HEK293 (cell line): ENCODE data around the gene THAP3.

Experiments
- CTCF ChIA-PET: fragments of 350-600 bp; formaldehyde crosslinking; extraction: SDS; loops from one replicate; lab custom pipeline; 2021; ENCODE audit warnings: antibody characterized with exemption; lab: Yijun Ruan, JAX
- POLR2A ChIA-PET: fragments of 300-600 bp; formaldehyde crosslinking; extraction: SDS; loops from one replicate; lab custom pipeline; 2020; ENCODE audit warnings: antibody characterized with exemption, inconsistent platforms; lab: Yijun Ruan, JAX
- H3K27ac ChIP-seq: fragments of 200-500 bp; sonication (Bioruptor generic); 2 replicates; pipeline ENCODE4 v1.5.1; 2014; ENCODE audit warnings: low read depth, low read length, control low read depth, inconsistent platforms; ENCODE audit errors: extremely low read depth
- H3K36me3 ChIP-seq, 2 experiments: fragments of 200-500 bp in 1 of 2; sonication (Bioruptor generic) in 1 of 2; 1 replicate in 1 of 2; 2 replicates in 1 of 2; pipeline ENCODE4 v1.5.1; 2014 to 2017; ENCODE audit warnings: inconsistent platforms in 2 of 2, low read length in 2 of 2; ENCODE audit not compliant: control insufficient read depth in 2 of 2, insufficient read depth in 1 of 2
- H3K4me1 ChIP-seq: fragments of 200-500 bp; sonication (Bioruptor generic); 2 replicates; pipeline ENCODE4 v1.5.1; 2014; ENCODE audit warnings: mild to moderate bottlenecking, low read length, inconsistent platforms; ENCODE audit not compliant: control insufficient read depth, insufficient read depth
- H3K4me3 ChIP-seq: 2 replicates; pipeline ENCODE4 v1.5.1; 2011; ENCODE audit warnings: low read depth, mild to moderate bottlenecking, control low read depth, low read length, moderate library complexity
- H3K9me3 ChIP-seq: fragments of 200-500 bp; sonication (Bioruptor generic); 2 replicates; pipeline ENCODE4 v1.5.1; 2014; ENCODE audit warnings: low read depth, low read length, inconsistent platforms; ENCODE audit not compliant: control insufficient read depth, insufficient read depth
- BCL11A ChIP-seq: fragments of 450-650 bp; formaldehyde crosslinking; IDR thresholded peaks from 2 replicates; pipeline ENCODE4 v1.5.1; 2016; ENCODE audit warnings: low read depth, missing biosample characterization, missing genetic modification characterization
- GFI1B ChIP-seq: fragments of 450-650 bp; formaldehyde crosslinking; IDR thresholded peaks from 2 replicates; pipeline ENCODE4 v1.5.1; 2016; ENCODE audit warnings: missing biosample characterization, missing genetic modification characterization
- HOXD13 ChIP-seq: sonication (generic); formaldehyde crosslinking; IDR thresholded peaks from 2 replicates; pipeline ENCODE4 v1.8.0; 2022; ENCODE audit warnings: missing genetic modification reagents, borderline replicate concordance
- IKZF3 ChIP-seq: fragments of 450-650 bp; IDR thresholded peaks from 2 replicates; pipeline ENCODE4 v1.5.0; 2018; ENCODE audit warnings: missing biosample characterization, mild to moderate bottlenecking, missing genetic modification characterization, moderate library complexity
- KLF8 ChIP-seq: fragments of 450-650 bp; formaldehyde crosslinking; IDR thresholded peaks from 2 replicates; pipeline ENCODE4 v1.5.1; 2016; ENCODE audit warnings: missing biosample characterization, missing genetic modification characterization
- OSR2 ChIP-seq: fragments of 450-650 bp; formaldehyde crosslinking; IDR thresholded peaks from 2 replicates; pipeline ENCODE4 v1.5.1; 2016; ENCODE audit warnings: missing biosample characterization, missing genetic modification characterization
- ZBTB21 ChIP-seq: fragments of 450-650 bp; formaldehyde crosslinking; IDR thresholded peaks from 2 replicates; pipeline ENCODE4 v1.5.1; 2017; ENCODE audit warnings: missing biosample characterization, missing genetic modification characterization
- ZBTB8A ChIP-seq: fragments of 450-650 bp; formaldehyde crosslinking; IDR thresholded peaks from 2 replicates; pipeline ENCODE4 v1.5.1; 2016; ENCODE audit warnings: missing biosample characterization, missing genetic modification characterization
- ZIC2 ChIP-seq: fragments of 450-650 bp; formaldehyde crosslinking; IDR thresholded peaks from 2 replicates; pipeline ENCODE4 v1.5.1; 2016; ENCODE audit warnings: missing biosample characterization, missing genetic modification characterization
- ZNF19 ChIP-seq: fragments of 450-650 bp; formaldehyde crosslinking; IDR thresholded peaks from 2 replicates; pipeline ENCODE4; 2016; ENCODE audit warnings: missing biosample characterization, missing genetic modification characterization, low read depth
- ZNF24 ChIP-seq: fragments of 450-650 bp; formaldehyde crosslinking; IDR thresholded peaks from 2 replicates; pipeline ENCODE4 v1.5.1; 2016; ENCODE audit warnings: missing biosample characterization, missing genetic modification characterization
- ZNF248 ChIP-seq: fragments of 450-650 bp; formaldehyde crosslinking; IDR thresholded peaks from 2 replicates; pipeline ENCODE4 v1.5.1; 2017; ENCODE audit warnings: missing biosample characterization, missing genetic modification characterization
- ZNF311 ChIP-seq: fragments of 450-650 bp; formaldehyde crosslinking; IDR thresholded peaks from 2 replicates; pipeline ENCODE4 v1.5.1; 2017; ENCODE audit warnings: missing biosample characterization, missing genetic modification characterization, borderline replicate concordance
- ZNF37A ChIP-seq: fragments of 450-650 bp; IDR thresholded peaks from 2 replicates; pipeline ENCODE4 v1.5.1; 2018; ENCODE audit warnings: missing biosample characterization, missing genetic modification characterization
- ZNF433 ChIP-seq: fragments of 450-650 bp; formaldehyde crosslinking; IDR thresholded peaks from 2 replicates; pipeline ENCODE4 v1.5.1; 2016; ENCODE audit warnings: missing biosample characterization, missing genetic modification characterization, low read depth
- ZNF585B ChIP-seq: fragments of 450-650 bp; formaldehyde crosslinking; IDR thresholded peaks from 2 replicates; pipeline ENCODE4 v1.5.1; 2016; ENCODE audit warnings: missing biosample characterization, missing genetic modification characterization
- ZNF658 ChIP-seq: fragments of 450-650 bp; formaldehyde crosslinking; IDR thresholded peaks from 2 replicates; pipeline ENCODE4; 2016; ENCODE audit warnings: missing biosample characterization, missing genetic modification characterization
- ZNF664 ChIP-seq: fragments of 450-650 bp; formaldehyde crosslinking; IDR thresholded peaks from 2 replicates; pipeline ENCODE4 v1.5.1; 2016; ENCODE audit warnings: missing biosample characterization, missing genetic modification characterization
- TF ChIP-seq, protein P1 (sequence below): fragments of 450-650 bp; formaldehyde crosslinking; IDR thresholded peaks from 2 replicates; pipeline ENCODE4 v1.5.1; 2016; ENCODE audit warnings: missing biosample characterization, missing genetic modification characterization
- TF ChIP-seq, protein P2 (sequence below): sonication (generic); formaldehyde crosslinking; IDR thresholded peaks from 2 replicates; pipeline ENCODE4 v1.8.1; 2022; ENCODE audit warnings: mild to moderate bottlenecking, moderate library complexity, missing genetic modification reagents
- TF ChIP-seq, protein P3 (sequence below): fragments of 450-650 bp; formaldehyde crosslinking; IDR thresholded peaks from 2 replicates; pipeline ENCODE4 v1.5.1; 2016; ENCODE audit warnings: missing biosample characterization, missing genetic modification characterization

THAP3 gene

DNA sequence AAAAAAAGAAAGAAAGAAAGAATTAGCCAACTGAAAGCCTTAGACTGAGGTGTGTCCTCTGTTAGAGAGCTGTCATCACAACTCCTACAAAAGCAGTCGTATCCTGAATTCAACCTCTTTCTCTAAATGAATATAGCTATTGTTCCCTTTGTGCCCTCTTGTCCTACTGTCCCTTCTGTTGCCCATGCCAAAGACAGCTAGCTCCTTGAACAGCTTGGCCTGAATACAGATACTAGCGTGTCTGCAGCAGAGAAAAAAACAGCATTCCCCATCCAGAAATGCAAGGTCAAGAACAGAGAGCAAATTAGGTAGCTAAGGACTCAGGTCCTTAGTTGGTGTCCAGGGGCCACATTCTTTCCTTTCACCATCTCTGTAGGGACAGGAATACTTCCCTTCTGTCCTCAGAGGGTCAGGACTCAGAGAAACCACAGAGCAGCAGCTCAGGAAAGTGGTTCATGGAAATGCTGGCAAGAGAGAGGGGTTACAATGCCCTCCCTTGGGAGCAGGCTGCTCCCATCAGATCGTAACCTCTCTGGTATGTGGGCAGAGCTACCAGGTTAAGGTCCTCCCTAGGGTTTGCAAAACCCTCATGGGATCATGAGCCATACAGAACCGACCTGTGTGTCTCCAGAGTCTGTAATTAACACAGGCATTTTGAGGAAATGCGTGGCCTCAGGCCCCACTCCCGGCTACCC is 46.7 kb upstream of the THAP3 start:
- H3K9me3 ChIP-seq: no peaks in the 10 kb centered on the region
- POLR2A ChIA-PET: no interaction called here
- no peak overlapping the region for H3K4me3 ChIP-seq
- peaks cover 0 to 20% of the 10 kb centered on the region in 2 experiments; a peak in 1 of 3 replicates for H3K36me3 ChIP-seq
- CTCF ChIA-PET: interaction anchor here (0.5 to 1.4 kb wide), 4 partner anchors 24 to 389 kb away, joined by 3 to 9 read pairs (median 4); partner anchors contain the start of gene NOL9
- H3K4me1 ChIP-seq: peaks cover 9% of the 10 kb centered on the region
- no peak overlapping the region for H3K27ac ChIP-seq
- TF ChIP-seq ZNF585B (tag by site-specific recombination) (no peak), OSR2 (tag by site-specific recombination) (no peak), GFI1B (tag by site-specific recombination) (no peak)
- TF ChIP-seq, protein P1, sequence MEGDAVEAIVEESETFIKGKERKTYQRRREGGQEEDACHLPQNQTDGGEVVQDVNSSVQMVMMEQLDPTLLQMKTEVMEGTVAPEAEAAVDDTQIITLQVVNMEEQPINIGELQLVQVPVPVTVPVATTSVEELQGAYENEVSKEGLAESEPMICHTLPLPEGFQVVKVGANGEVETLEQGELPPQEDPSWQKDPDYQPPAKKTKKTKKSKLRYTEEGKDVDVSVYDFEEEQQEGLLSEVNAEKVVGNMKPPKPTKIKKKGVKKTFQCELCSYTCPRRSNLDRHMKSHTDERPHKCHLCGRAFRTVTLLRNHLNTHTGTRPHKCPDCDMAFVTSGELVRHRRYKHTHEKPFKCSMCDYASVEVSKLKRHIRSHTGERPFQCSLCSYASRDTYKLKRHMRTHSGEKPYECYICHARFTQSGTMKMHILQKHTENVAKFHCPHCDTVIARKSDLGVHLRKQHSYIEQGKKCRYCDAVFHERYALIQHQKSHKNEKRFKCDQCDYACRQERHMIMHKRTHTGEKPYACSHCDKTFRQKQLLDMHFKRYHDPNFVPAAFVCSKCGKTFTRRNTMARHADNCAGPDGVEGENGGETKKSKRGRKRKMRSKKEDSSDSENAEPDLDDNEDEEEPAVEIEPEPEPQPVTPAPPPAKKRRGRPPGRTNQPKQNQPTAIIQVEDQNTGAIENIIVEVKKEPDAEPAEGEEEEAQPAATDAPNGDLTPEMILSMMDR (tag by site-specific recombination): no peak

DNA sequence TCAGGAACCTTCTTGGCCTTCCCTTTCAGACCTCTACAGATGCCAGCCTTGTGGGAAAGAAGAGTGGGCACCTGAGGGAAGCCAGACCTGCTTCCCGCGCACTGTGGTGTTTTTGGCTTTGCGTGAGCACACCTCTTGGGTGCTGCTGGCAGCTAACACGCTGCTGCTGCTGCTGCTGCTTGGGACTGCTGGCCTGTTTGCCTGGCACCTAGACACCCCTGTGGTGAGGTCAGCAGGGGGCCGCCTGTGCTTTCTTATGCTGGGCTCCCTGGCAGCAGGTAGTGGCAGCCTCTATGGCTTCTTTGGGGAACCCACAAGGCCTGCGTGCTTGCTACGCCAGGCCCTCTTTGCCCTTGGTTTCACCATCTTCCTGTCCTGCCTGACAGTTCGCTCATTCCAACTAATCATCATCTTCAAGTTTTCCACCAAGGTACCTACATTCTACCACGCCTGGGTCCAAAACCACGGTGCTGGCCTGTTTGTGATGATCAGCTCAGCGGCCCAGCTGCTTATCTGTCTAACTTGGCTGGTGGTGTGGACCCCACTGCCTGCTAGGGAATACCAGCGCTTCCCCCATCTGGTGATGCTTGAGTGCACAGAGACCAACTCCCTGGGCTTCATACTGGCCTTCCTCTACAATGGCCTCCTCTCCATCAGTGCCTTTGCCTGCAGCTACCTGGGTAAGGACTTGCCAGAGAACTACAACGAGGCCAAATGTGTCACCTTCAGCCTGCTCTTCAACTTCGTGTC is 45.9 kb upstream of the THAP3 start:
- CTCF ChIA-PET: interaction anchor here (0.6 to 1.4 kb wide), 3 partner anchors 24 to 390 kb away, joined by 4 to 10 read pairs (median 9); partner anchors contain the start of genes NOL9 and TAS1R1
- Histone ChIP-seq H3K27ac (no peak overlapping the region), H3K9me3 (no peaks in the 10 kb centered on the region), H3K4me1 (peaks cover 9% of the 10 kb centered on the region), H3K4me3 (no peak overlapping the region; the same call in 1 of the 2 replicates), H3K36me3 (peaks cover 0 to 20% of the 10 kb centered on the region in 2 experiments; a peak in 1 of 3 replicates)
- TF ChIP-seq, protein P2, sequence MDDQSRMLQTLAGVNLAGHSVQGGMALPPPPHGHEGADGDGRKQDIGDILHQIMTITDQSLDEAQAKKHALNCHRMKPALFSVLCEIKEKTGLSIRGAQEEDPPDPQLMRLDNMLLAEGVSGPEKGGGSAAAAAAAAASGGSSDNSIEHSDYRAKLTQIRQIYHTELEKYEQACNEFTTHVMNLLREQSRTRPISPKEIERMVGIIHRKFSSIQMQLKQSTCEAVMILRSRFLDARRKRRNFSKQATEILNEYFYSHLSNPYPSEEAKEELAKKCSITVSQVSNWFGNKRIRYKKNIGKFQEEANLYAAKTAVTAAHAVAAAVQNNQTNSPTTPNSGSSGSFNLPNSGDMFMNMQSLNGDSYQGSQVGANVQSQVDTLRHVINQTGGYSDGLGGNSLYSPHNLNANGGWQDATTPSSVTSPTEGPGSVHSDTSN (CRISPR knock-in tag): no peak
- TF ChIP-seq OSR2 (tag by site-specific recombination) (no peak), ZBTB8A (tag by site-specific recombination) (no peak), ZNF24 (no peak), ZNF37A (tag by site-specific recombination) (no peak), KLF8 (no peak), ZNF664 (tag by site-specific recombination) (no peak), HOXD13 (no peak), ZNF311 (no peak), ZNF248 (tag by site-specific recombination) (no peak), IKZF3 (no peak), ZNF658 (tag by site-specific recombination) (no peak), ZNF433 (tag by site-specific recombination) (no peak), ZIC2 (tag by site-specific recombination) (no peak), ZBTB21 (tag by site-specific recombination) (no peak), BCL11A (no peak), ZNF19 (no peak)
- TF ChIP-seq, protein P3, sequence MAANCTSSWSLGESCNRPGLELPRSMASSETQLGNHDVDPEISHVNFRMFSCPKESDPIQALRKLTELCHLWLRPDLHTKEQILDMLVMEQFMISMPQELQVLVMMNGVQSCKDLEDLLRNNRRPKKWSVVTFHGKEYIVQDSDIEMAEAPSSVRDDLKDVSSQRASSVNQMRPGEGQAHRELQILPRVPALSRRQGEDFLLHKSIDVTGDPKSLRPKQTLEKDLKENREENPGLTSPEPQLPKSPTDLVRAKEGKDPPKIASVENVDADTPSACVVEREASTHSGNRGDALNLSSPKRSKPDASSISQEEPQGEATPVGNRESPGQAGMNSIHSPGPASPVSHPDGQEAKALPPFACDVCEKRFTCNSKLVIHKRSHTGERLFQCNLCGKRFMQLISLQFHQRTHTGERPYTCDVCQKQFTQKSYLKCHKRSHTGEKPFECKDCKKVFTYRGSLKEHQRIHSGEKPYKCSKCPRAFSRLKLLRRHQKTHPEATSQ (tag by site-specific recombination): no peak
- POLR2A ChIA-PET: interaction anchor here (1.8 kb wide), 1 partner anchor 12 kb away, joined by 12 read pairs; no protein-coding TSS in a partner anchor
